Measurements from ENCODE around the gene RGR.

DNA sequence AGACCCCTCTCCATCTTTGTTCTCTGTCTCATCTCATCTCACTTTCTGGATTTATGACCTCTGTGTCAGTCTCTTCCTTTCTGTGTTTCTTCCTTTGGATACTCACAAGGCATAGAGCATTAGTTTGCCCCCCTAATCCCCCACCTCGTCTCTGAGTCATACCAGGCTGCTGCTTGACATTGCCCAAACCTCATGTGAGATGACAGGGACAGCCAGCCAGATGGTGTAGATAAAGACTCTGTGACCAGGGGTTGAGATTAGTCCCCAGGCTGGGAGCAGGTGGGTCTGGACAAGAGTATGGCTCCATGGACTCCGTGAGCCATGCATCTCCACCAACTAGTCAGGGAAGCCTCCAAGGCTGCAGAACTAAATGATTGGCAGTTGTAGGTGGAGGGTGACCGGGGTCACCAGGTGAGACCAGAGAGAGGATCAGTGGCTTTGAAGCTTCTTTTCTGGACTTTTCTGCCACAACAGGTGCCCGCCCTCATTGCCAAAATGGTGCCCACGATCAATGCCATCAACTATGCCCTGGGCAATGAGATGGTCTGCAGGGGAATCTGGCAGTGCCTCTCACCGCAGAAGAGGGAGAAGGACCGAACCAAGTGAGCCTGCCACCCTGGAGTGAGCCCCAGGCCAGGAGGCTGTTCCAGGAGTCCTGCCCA, 13.3 kb downstream of the RGR start:
- TF ChIP-seq, protein P1, sequence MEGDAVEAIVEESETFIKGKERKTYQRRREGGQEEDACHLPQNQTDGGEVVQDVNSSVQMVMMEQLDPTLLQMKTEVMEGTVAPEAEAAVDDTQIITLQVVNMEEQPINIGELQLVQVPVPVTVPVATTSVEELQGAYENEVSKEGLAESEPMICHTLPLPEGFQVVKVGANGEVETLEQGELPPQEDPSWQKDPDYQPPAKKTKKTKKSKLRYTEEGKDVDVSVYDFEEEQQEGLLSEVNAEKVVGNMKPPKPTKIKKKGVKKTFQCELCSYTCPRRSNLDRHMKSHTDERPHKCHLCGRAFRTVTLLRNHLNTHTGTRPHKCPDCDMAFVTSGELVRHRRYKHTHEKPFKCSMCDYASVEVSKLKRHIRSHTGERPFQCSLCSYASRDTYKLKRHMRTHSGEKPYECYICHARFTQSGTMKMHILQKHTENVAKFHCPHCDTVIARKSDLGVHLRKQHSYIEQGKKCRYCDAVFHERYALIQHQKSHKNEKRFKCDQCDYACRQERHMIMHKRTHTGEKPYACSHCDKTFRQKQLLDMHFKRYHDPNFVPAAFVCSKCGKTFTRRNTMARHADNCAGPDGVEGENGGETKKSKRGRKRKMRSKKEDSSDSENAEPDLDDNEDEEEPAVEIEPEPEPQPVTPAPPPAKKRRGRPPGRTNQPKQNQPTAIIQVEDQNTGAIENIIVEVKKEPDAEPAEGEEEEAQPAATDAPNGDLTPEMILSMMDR (conservative IDR thresholded peaks at IDR 0.05; ENCODE audit: low read depth, low read length), result no peak
- no peak for TF ChIP-seq EZH2 (IDR thresholded peaks at IDR 0.05; ENCODE audit: low read length, unreplicated experiment)

Data from PC-3 (cell line).